ENCODE data around the gene WDTC1. TPM values are rescaled to one million over a fixed set of nuclear protein-coding genes. Genes with fewer than 3 reads are reported as not detected.

WDTC1 gene
- polyA plus RNA-seq, 1 donor from 2014 or later = 8.5 TPM

DNA sequence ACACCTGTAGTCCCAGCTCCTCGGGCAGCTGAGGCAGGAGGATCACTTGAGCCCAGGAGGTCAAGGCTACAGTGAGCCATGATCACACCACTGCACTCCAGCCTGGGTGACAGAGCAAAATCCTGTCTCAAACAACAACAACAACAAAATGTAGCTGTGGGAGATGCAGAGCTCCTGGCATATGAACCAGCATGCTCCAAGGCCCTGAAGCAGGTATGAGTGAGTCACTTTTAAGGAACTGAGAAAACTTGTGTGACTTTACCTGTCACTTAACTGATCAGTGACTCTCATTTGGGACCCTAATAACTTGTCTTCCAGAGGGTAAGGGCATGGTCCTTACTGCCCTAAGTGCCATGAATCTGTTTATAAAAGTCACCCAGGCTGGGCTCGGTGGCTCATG lies 68.2 kb downstream of the WDTC1 start:
- Mint-ChIP-seq H3K4me3 (no peak overlapping the region), H3K27ac (no peak overlapping the region), H3K36me3 (peaks cover 2% of the 10 kb centered on the region), H3K4me1 (peaks cover 0 to 3% (median 3%) of the 10 kb centered on the region in 3 donors), H3K9me3 (no peaks in the 10 kb centered on the region), H3K27me3 (no peaks in the 10 kb centered on the region)

DNA sequence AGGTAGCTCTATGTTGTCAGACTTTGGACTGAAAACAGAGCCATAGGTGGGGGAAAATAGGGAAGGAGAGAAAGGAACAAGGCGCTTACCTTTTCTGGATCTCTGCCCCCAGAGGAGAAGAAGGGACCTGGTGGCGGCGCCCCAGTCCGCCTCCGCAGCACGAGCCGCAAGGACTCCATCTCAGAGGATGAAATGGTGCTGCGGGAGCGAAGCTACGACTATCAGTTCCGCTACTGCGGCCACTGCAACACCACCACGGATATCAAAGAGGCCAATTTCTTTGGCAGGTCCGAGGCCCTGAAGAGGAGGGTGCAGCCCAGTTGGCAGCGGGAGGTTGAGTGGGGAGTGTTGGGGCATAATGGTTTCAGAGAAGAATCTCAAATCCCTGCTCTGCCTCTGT lies 69.1 kb downstream of the WDTC1 start:
- Mint-ChIP-seq H3K9me3 (no peaks in the 10 kb centered on the region), H3K27me3 (no peaks in the 10 kb centered on the region), H3K27ac (no peak overlapping the region), H3K36me3 (peaks cover 2% of the 10 kb centered on the region), H3K4me1 (peaks cover 0 to 3% (median 3%) of the 10 kb centered on the region in 3 donors), H3K4me3 (no peak overlapping the region)

DNA sequence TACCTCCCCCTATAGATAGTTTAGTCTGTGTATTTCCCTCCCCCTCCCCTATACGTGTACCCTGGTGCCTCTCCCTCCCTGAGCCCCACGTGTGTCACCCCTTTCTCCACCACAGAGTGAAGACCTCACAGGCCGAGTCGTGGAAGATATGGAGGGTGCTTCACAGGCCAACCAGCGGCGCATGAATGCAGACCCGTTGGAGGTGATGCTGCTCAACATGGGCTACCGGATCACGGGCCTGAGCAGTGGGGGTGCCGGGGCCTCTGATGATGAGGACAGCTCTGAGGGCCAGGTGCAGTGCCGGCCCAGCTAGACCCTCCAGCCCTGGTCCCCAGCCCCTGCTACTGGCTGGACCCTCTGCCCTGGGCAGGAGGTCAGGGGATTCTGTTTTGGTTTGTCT lies 71.6 kb downstream of the WDTC1 start:
- H3K4me3 Mint-ChIP-seq = no peak overlapping the region
- H3K27me3 Mint-ChIP-seq = no peaks in the 10 kb centered on the region
- H3K36me3 Mint-ChIP-seq = peaks cover 2% of the 10 kb centered on the region
- H3K27ac Mint-ChIP-seq = no peak overlapping the region
- no peaks in the 10 kb centered on the region for H3K4me1 Mint-ChIP-seq
- no peaks in the 10 kb centered on the region for H3K9me3 Mint-ChIP-seq

DNA sequence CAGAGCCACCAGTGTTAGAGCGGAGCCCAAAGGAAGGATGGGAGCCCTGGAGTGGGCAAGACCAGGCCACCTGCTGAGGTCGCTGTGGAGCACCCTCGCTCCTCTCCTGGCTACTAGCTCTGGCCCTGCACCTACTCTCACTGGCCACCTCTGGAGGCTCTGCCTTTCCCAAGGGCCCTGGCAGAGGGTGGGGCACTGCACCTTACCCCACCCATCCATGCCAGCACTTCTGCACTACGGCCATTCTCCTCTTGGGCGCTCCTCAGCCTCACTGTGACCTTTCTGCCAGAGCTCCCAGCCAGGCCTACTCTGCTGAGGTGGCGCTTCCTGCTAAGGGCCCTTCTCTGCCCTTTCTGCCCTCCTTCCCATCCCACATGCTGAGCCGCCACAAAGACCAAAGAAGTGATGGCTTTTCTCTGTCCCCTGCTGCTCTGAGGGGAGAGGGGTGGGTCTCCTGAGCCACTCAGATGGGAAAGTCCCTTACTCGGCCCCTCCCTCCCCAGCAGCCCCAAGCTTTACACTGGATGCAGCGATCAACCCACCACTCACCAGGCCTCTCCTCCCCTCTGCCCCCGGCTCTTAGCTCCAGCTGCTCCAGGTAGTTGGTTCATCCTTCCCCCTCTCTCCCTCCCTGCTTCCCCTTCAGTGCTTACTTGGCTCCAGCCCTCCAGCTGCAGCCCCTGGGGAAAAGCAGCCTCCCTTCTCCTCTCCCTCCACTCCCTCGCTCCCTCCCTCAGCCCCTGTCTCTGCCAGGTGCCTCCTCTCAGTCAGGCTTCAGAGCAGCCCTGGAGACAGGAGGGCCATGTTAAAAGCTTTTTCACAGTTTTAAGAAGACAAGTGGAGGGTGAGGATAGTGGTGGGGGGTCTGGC lies 72.7 kb downstream of the WDTC1 start:
- peak overlapping the region in 1 of 3 donors; percentile 88 for H3K27ac Mint-ChIP-seq
- no peaks in the 10 kb centered on the region for H3K9me3 Mint-ChIP-seq
- no peaks in the 10 kb centered on the region for H3K4me1 Mint-ChIP-seq
- H3K27me3 Mint-ChIP-seq = no peaks in the 10 kb centered on the region
- H3K4me3 Mint-ChIP-seq = no peak overlapping the region
- peaks cover 2% of the 10 kb centered on the region for H3K36me3 Mint-ChIP-seq

DNA sequence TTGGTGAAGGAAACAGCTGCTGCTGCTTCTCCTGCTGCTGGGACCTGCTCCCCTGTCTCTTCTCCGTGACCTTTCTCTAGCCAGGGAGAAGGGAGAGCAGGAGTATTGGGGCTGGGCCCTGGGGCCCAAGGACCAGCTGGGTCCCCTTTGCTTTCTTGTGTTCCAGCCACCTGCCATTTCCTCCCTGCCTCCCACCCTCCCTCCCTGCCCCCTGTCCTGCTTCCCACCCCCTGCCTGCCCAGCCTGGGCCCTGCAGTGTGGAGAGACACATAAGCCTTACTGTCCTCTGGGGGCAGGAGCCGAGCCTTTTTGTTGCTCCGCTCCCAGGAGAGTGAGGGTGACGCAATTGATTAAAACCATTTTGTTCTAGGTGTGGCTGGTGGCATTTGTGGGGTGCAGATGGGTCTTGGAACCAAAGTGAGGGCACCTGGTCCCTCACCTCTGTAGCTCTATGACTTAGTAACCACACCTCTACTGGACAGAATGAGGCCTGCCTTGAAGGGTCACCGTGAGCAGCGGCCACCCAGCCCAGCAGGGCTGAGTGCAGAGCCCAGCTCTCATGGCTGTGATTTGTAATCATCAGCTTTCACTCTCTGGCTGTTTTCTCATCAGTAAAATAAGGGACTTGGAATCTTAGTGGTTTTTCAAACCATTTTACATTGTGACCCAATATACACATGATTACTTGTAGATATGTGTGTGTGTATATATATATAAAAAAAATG lies 73.6 kb downstream of the WDTC1 start:
- H3K27me3 Mint-ChIP-seq = no peaks in the 10 kb centered on the region
- no peak overlapping the region for H3K27ac Mint-ChIP-seq
- H3K4me1 Mint-ChIP-seq = no peaks in the 10 kb centered on the region
- no peak overlapping the region for H3K4me3 Mint-ChIP-seq
- H3K9me3 Mint-ChIP-seq = no peaks in the 10 kb centered on the region
- peaks cover 2% of the 10 kb centered on the region for H3K36me3 Mint-ChIP-seq

DNA sequence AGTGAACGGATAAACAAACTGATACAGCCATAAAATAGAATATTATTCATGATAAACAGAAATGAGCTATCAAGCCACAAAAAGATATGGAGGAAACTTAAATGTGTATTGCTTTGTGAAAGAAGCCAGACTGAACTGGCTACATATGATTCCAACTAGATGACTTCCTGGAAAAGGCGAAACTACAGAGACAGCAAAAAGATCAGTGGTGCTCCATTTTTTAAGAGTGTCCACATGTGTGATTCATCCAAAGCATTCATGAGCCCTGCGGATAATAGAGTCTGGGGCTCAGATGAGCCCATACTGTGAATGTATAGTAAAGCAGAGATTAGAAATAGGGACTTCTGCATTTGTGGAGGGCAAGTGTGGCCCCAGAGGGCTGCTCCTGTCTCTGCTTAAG lies 79.7 kb downstream of the WDTC1 start:
- Mint-ChIP-seq H3K4me3 (no peak overlapping the region), H3K4me1 (no peaks in the 10 kb centered on the region), H3K27ac (no peak overlapping the region), H3K27me3 (peaks cover 3% of the 10 kb centered on the region), H3K36me3 (no peaks in the 10 kb centered on the region), H3K9me3 (no peaks in the 10 kb centered on the region)

DNA sequence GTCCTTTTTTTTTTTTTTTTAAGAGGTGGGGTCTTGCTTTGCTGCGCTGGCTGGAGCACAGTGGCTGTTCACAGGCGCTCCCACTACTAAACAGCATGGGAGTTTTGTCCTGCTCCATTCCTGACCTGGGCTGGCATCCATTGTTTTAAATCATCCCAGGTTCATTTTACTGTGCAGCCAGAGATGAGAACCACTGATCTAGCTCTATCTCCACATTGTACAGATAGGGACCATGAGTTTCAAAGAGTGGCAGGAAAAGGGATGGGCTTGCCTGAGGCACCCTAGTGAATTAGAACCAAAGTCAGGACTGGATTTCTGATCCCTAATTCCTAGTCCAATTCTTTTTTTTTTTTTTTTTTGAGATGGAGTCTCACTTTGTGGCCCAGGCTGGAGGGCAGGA lies 80.3 kb downstream of the WDTC1 start:
- Mint-ChIP-seq H3K4me3 (no peak overlapping the region), H3K9me3 (no peaks in the 10 kb centered on the region), H3K27ac (no peak overlapping the region), H3K27me3 (peaks cover 4% of the 10 kb centered on the region), H3K36me3 (no peaks in the 10 kb centered on the region), H3K4me1 (no peaks in the 10 kb centered on the region)

DNA sequence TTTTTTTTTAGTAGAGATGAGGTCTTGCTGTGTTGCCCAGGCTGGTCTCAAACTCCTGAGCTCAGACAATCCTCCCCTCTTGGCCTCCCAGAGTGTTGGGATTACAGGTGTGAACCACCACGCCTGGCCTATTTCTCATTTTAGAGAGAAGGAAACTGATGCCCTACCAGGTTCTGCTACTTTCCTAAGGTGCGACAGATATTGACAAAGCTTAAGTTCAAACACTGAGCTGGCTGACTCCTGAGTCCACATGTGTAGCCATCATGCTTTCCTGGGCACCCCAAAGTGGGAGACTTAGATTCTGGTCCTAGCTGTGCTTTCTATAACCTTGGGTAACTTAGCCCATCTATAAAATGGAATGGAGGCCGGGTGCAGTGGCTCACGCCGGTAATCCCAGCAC lies 82.4 kb downstream of the WDTC1 start:
- peaks cover 5% of the 10 kb centered on the region for H3K27me3 Mint-ChIP-seq
- H3K27ac Mint-ChIP-seq = no peak overlapping the region
- no peaks in the 10 kb centered on the region for H3K36me3 Mint-ChIP-seq
- no peak overlapping the region for H3K4me3 Mint-ChIP-seq
- peaks cover 3 to 7% (median 4%) of the 10 kb centered on the region in 3 donors for H3K4me1 Mint-ChIP-seq
- H3K9me3 Mint-ChIP-seq = no peaks in the 10 kb centered on the region

DNA sequence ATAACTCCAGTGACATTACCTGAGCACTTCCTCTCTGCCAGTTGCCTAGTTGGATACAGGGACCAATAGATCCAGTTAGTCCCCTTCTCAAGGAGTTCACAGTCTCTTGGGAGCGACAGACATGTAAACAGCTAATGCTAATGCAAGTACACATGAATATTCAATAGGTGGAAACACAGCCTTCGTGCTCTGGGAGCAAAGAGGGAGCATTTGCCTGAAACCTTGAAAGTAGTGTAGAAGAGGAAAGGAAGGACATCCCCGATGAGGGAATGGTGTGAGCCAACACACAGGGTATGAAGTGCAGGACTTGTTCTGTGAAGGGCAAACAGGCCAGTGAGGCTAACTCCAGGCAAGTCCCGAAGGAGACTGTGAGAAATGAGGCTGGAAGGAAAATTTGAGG lies 83.7 kb downstream of the WDTC1 start:
- Mint-ChIP-seq H3K27ac (peak overlapping the region in 2 of 3 donors; percentile 59 to 76), H3K4me3 (peak overlapping the region in 1 of 4 donors; percentile 33), H3K4me1 (peaks cover 10 to 11% (median 10%) of the 10 kb centered on the region in 3 donors), H3K36me3 (peaks cover 1% of the 10 kb centered on the region), H3K27me3 (peaks cover 5% of the 10 kb centered on the region), H3K9me3 (no peaks in the 10 kb centered on the region)

DNA sequence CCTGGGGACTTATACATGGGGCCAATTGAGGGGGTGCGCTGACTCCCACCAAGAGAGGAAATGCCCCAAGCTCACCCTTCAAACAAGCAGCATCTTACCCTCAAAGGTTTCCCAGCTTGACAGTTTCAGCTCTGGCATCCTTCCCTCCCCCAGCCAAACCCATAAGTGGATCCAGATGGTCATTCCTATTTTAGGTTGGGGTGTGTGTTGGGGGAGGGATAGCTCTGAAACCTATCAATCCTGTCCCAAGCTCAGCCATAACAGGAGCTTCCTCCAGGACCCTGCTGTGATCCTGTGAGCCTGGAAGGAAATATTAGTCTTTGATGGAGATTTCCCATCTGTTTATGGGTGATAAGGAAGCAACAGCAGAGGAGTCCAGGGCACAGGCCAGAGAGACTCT lies 84.2 kb downstream of the WDTC1 start:
- Mint-ChIP-seq H3K4me1 (peaks cover 11 to 12% (median 12%) of the 10 kb centered on the region in 3 donors), H3K27me3 (peaks cover 5% of the 10 kb centered on the region), H3K4me3 (no peak overlapping the region), H3K27ac (peak overlapping the region in 1 of 3 donors; percentile 59), H3K9me3 (no peaks in the 10 kb centered on the region), H3K36me3 (peaks cover 1% of the 10 kb centered on the region)

DNA sequence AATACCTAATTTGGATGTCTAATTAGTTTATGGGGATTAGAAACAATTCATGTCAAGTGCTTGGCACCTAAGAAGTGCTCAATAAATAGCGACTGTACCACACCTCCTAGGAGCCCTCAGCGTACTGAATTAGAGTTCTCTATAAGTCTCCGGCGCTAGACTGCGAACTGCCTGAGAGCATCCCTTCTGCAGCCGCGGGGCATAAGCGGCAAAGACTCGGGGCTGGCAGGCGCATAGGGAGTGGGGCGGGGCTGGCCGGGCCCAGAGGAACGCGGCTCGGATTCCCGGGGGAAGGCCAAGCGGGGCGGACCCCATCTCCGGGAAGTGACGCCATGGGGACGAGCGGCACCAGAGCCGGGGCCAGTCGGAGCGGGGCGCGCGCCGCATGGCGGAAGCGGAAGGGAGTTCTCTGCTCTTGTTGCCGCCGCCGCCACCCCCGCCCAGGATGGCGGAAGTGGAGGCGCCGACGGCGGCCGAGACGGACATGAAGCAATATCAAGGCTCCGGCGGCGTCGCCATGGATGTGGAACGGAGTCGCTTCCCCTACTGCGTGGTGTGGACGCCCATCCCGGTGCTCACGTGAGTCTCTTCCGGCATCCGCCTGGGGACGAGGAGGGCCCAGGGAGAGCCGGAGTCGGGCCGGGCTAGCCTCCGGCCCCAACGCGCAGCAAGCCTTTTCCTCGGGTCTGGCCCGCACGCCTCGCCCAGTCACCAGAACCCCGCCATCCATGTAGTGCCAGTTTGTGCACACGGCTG lies 87.6 kb downstream of the WDTC1 start, which contains the start of gene TMEM222:
Gene TMEM222, plus strand, starts transcription at position 351 of the 756 bp plus-strand sequence. Its CDS starts 35 bp downstream, at position 386.
- Mint-ChIP-seq H3K9me3 (no peaks in the 10 kb centered on the region), H3K4me3 (peak within 1 kb of the TSS; percentile 96 to 99 (median 98)), H3K27ac (peak within 1 kb of the TSS; percentile 94 to 97 (median 96)), H3K27me3 (peaks cover 5% of the 10 kb centered on the region), H3K4me1 (peaks cover 31 to 38% (median 33%) of the 10 kb centered on the region in 3 donors), H3K36me3 (peaks cover 1% of the 10 kb centered on the region)

DNA sequence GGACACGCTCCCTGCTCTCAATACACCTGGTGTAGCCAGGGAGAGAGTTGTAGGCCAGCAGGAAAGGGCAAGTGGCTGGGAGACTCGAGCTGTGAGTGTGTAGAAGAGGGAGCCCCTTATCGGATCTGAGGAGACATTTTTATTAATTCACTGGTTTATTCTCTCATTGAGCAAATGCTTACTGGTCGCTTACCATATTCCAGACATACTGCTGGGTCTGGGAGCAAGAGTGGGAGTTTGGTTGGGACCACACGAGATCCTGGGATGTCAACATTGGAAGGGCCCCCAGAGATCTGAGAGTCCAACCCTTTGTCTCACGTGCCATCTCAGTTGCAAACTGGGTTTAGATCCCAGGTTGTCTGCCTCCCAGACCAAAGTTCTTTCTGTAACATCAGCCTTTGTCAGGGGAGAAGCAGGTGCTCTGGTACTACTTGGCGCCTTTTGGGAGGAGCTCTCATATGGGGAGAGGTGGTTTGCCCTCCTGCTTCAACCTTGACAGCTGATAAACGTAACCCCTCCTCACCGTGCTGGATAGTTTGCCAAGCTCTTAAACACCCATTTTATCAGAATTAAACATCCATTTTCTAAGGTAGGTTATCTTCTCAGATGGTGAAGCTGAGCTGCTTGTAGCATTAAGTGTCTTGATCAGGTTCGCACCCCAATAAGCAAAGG lies 88.3 kb downstream of the WDTC1 start:
- peaks cover 1% of the 10 kb centered on the region for H3K36me3 Mint-ChIP-seq
- no peaks in the 10 kb centered on the region for H3K9me3 Mint-ChIP-seq
- H3K4me3 Mint-ChIP-seq = peak overlapping the region; percentile 96 to 99 (median 98)
- peak overlapping the region; percentile 94 to 97 (median 96) for H3K27ac Mint-ChIP-seq
- H3K27me3 Mint-ChIP-seq = peaks cover 5% of the 10 kb centered on the region
- H3K4me1 Mint-ChIP-seq = peaks cover 34 to 40% (median 36%) of the 10 kb centered on the region in 3 donors

DNA sequence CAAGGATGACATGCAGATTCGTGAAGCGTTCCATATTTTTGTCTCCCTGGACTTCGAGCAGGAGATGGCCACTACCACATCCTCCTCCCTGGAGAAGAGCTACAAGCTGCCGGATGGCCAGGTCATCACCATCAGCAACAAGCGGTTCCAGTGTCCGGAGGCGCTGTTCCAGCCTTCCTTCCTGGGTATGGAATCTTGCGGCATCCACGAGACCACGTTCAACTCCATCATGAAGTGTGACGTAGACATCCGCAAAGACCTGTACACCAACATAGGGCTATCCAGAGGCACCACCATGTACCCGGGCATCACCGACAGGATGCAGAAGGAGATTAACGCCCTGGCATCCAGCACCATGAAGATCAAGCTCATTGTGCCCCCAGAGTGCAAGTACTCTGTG lies 90.9 kb downstream of the WDTC1 start:
- peak overlapping the region in 2 of 3 donors; percentile 23 to 51 for H3K27ac Mint-ChIP-seq
- H3K4me1 Mint-ChIP-seq = peaks cover 47 to 55% (median 51%) of the 10 kb centered on the region in 3 donors
- peaks cover 1% of the 10 kb centered on the region for H3K36me3 Mint-ChIP-seq

DNA sequence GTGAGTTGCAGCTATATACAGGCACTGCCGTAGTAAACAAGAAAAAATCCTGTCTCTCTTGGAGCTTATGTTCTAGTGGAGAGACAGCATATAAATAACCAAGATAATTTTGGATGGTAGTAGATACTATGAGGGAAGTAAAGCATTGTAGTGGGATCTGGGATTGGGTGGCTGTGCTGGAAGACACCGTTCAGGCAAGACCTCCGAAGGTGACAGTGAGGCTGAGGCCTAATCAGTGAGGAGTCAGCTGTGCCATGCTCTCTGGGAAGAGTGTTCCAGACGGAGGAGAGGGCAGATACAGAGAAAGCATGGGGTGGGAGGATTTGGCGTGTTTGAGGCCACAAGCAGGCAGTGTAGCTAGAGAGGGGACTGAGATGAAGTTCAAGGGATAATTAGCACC lies 93.5 kb downstream of the WDTC1 start:
- H3K27me3 Mint-ChIP-seq = no peaks in the 10 kb centered on the region
- H3K27ac Mint-ChIP-seq = no peak overlapping the region
- peak overlapping the region in 1 of 4 donors; percentile 44 for H3K4me3 Mint-ChIP-seq
- no peaks in the 10 kb centered on the region for H3K36me3 Mint-ChIP-seq
- H3K4me1 Mint-ChIP-seq = peaks cover 40 to 51% (median 48%) of the 10 kb centered on the region in 3 donors
- no peaks in the 10 kb centered on the region for H3K9me3 Mint-ChIP-seq

More for the DNA sequence above, 90.9 kb downstream of the WDTC1 start:
- H3K9me3 Mint-ChIP-seq = no peaks in the 10 kb centered on the region
- no peaks in the 10 kb centered on the region for H3K27me3 Mint-ChIP-seq
- peak overlapping the region in 3 of 4 donors; percentile 8 to 98 (median 45) for H3K4me3 Mint-ChIP-seq

Data from IgD-negative memory B cell (primary cell).